ENCODE data around the gene MAGEB17.
"Not testable (repeated sequence)": the region's sequence is repeated elsewhere in the genome, so short reads cannot be mapped to it uniquely, and the experiment has no call there.

MAGEB17 gene

GRCh38 chrX:16171944-16172343, 4.7 kb downstream of the MAGEB17 start:
- H3K9me3 Mint-ChIP-seq, result no peaks in the 10 kb centered on the region
- H3K27me3 Mint-ChIP-seq, result peaks cover 5 to 24% of the 10 kb centered on the region in 2 donors
- H3K4me3 Mint-ChIP-seq, result no peak overlapping the region
- no peaks in the 10 kb centered on the region for H3K4me1 Mint-ChIP-seq (ENCODE audit: low read depth in 2 of 2)
- DNase-seq, result no peak
- H3K36me3 Mint-ChIP-seq (ENCODE audit: insufficient read depth), result no peaks in the 10 kb centered on the region
- H3K27ac Mint-ChIP-seq, result no peak overlapping the region
- ATAC-seq (replicated peaks), result no peak

- Mint-ChIP-seq H3K36me3 (ENCODE audit: insufficient read depth) (no peaks in the 10 kb centered on the region), H3K4me1 (ENCODE audit: low read depth in 2 of 2) (no peaks in the 10 kb centered on the region)
These were observed 5.1 kb downstream of the MAGEB17 start for GRCh38 chrX:16172391-16172790.

GRCh38 chrX:16175329-16176061, 8.2 kb downstream of the MAGEB17 start:
- H3K36me3 Mint-ChIP-seq (ENCODE audit: insufficient read depth), result no peaks in the 10 kb centered on the region
- H3K4me1 Mint-ChIP-seq (ENCODE audit: low read depth in 2 of 2), result no peaks in the 10 kb centered on the region
- ATAC-seq (replicated peaks) (no peak), DNase-seq (no peak)
- H3K4me3 Mint-ChIP-seq, result no peak overlapping the region
- no peak overlapping the region for H3K27ac Mint-ChIP-seq
- H3K27me3 Mint-ChIP-seq, result peaks cover 15 to 25% of the 10 kb centered on the region in 2 donors
- H3K9me3 Mint-ChIP-seq, result no peaks in the 10 kb centered on the region

More at GRCh38 chrX:16172391-16172790, 5.1 kb downstream of the MAGEB17 start:
- ATAC-seq (replicated peaks), result no peak
- Mint-ChIP-seq H3K9me3 (no peaks in the 10 kb centered on the region), H3K4me3 (no peak overlapping the region), H3K27ac (no peak overlapping the region), H3K27me3 (peaks cover 5 to 24% of the 10 kb centered on the region in 2 donors)
- DNase-seq, result no peak

GRCh38 chrX:16177260-16177659, 10.0 kb downstream of the MAGEB17 start:
- Mint-ChIP-seq H3K27ac (no peak overlapping the region), H3K9me3 (no peaks in the 10 kb centered on the region), H3K27me3 (peaks cover 16 to 39% of the 10 kb centered on the region in 2 donors), H3K36me3 (ENCODE audit: insufficient read depth) (no peaks in the 10 kb centered on the region), H3K4me3 (no peak overlapping the region), H3K4me1 (ENCODE audit: low read depth in 2 of 2) (no peaks in the 10 kb centered on the region)
- DNase-seq (no peak), ATAC-seq (replicated peaks) (no peak)

- not testable (repeated sequence) for ATAC-seq (replicated peaks); H3K36me3 Mint-ChIP-seq (ENCODE audit: insufficient read depth); H3K4me1 Mint-ChIP-seq (ENCODE audit: low read depth in 2 of 2)
These were observed 16.6 kb downstream of the MAGEB17 start for GRCh38 chrX:16183843-16184242.

GRCh38 chrX:16185725-16186136, 18.4 kb downstream of the MAGEB17 start:
- H3K36me3 Mint-ChIP-seq (ENCODE audit: insufficient read depth), result no peaks in the 10 kb centered on the region
- H3K4me3 Mint-ChIP-seq, result no peak overlapping the region
- H3K4me1 Mint-ChIP-seq (ENCODE audit: low read depth in 2 of 2), result no peaks in the 10 kb centered on the region
- no peak for DNase-seq
- ATAC-seq (replicated peaks), result no peak
- no peak overlapping the region for H3K27ac Mint-ChIP-seq
- H3K9me3 Mint-ChIP-seq, result no peaks in the 10 kb centered on the region
- peaks cover 5 to 30% of the 10 kb centered on the region in 2 donors for H3K27me3 Mint-ChIP-seq

More at GRCh38 chrX:16183843-16184242, 16.6 kb downstream of the MAGEB17 start:
- peaks cover 12 to 47% of the 10 kb centered on the region in 2 donors for H3K27me3 Mint-ChIP-seq
- H3K27ac Mint-ChIP-seq, H3K9me3 Mint-ChIP-seq, H3K4me3 Mint-ChIP-seq, DNase-seq: not testable (repeated sequence)

GRCh38 chrX:16186380-16187007, 19.2 kb downstream of the MAGEB17 start:
- ATAC-seq (replicated peaks) (no peak), DNase-seq (no peak)
- no peaks in the 10 kb centered on the region for H3K4me1 Mint-ChIP-seq (ENCODE audit: low read depth in 2 of 2)
- H3K36me3 Mint-ChIP-seq (ENCODE audit: insufficient read depth), result no peaks in the 10 kb centered on the region
- peaks cover 6 to 23% of the 10 kb centered on the region in 2 donors for H3K27me3 Mint-ChIP-seq
- H3K4me3 Mint-ChIP-seq, result no peak overlapping the region
- H3K27ac Mint-ChIP-seq, result no peak overlapping the region
- no peaks in the 10 kb centered on the region for H3K9me3 Mint-ChIP-seq

- Mint-ChIP-seq H3K36me3 (ENCODE audit: insufficient read depth) (no peaks in the 10 kb centered on the region), H3K4me1 (ENCODE audit: low read depth in 2 of 2) (no peaks in the 10 kb centered on the region), H3K27me3 (peaks cover 12 to 19% of the 10 kb centered on the region in 2 donors), H3K9me3 (no peaks in the 10 kb centered on the region), H3K4me3 (no peak overlapping the region), H3K27ac (no peak overlapping the region)
- DNase-seq (no peak), ATAC-seq (replicated peaks) (no peak)
These were observed 19.9 kb downstream of the MAGEB17 start for GRCh38 chrX:16187024-16187760.

- Mint-ChIP-seq H3K4me3 (no peak overlapping the region), H3K27me3 (peaks cover 4 to 12% of the 10 kb centered on the region in 2 donors), H3K9me3 (no peaks in the 10 kb centered on the region), H3K36me3 (ENCODE audit: insufficient read depth) (no peaks in the 10 kb centered on the region), H3K4me1 (ENCODE audit: low read depth in 2 of 2) (no peaks in the 10 kb centered on the region), H3K27ac (no peak overlapping the region)
- ATAC-seq (replicated peaks) (no peak), DNase-seq (no peak)
These were observed 21.4 kb downstream of the MAGEB17 start for GRCh38 chrX:16188687-16189086.

GRCh38 chrX:16191605-16192004, 24.3 kb downstream of the MAGEB17 start:
- Mint-ChIP-seq H3K27ac (no peak overlapping the region), H3K9me3 (no peaks in the 10 kb centered on the region), H3K27me3 (peaks cover 0 to 12% of the 10 kb centered on the region in 2 donors), H3K4me3 (no peak overlapping the region), H3K4me1 (ENCODE audit: low read depth in 2 of 2) (no peaks in the 10 kb centered on the region), H3K36me3 (ENCODE audit: insufficient read depth) (no peaks in the 10 kb centered on the region)
- DNase-seq, result no peak
- no peak for ATAC-seq (replicated peaks)

GRCh38 chrX:16196829-16197228, 29.5 kb downstream of the MAGEB17 start:
- H3K9me3 Mint-ChIP-seq, result no peaks in the 10 kb centered on the region
- no peak overlapping the region for H3K4me3 Mint-ChIP-seq
- DNase-seq (no peak), ATAC-seq (replicated peaks) (no peak)
- no peak overlapping the region for H3K27ac Mint-ChIP-seq
- no peaks in the 10 kb centered on the region for H3K36me3 Mint-ChIP-seq (ENCODE audit: insufficient read depth)
- H3K4me1 Mint-ChIP-seq (ENCODE audit: low read depth in 2 of 2), result no peaks in the 10 kb centered on the region
- peaks cover 12 to 14% of the 10 kb centered on the region in 2 donors for H3K27me3 Mint-ChIP-seq

GRCh38 chrX:16199343-16199742, 32.1 kb downstream of the MAGEB17 start:
- no peaks in the 10 kb centered on the region for H3K4me1 Mint-ChIP-seq (ENCODE audit: low read depth in 2 of 2)
- no peak for ATAC-seq (replicated peaks)

GRCh38 chrX:16202943-16203342, 35.7 kb downstream of the MAGEB17 start:
- DNase-seq, result no peak
- Mint-ChIP-seq H3K9me3 (no peaks in the 10 kb centered on the region), H3K27me3 (peaks cover 12 to 16% of the 10 kb centered on the region in 2 donors), H3K36me3 (ENCODE audit: insufficient read depth) (no peaks in the 10 kb centered on the region), H3K4me1 (ENCODE audit: low read depth in 2 of 2) (no peaks in the 10 kb centered on the region), H3K4me3 (no peak overlapping the region), H3K27ac (no peak overlapping the region)
- no peak for ATAC-seq (replicated peaks)

More at GRCh38 chrX:16199343-16199742, 32.1 kb downstream of the MAGEB17 start:
- peaks cover 18 to 22% of the 10 kb centered on the region in 2 donors for H3K27me3 Mint-ChIP-seq
- no peak for DNase-seq
- no peak overlapping the region for H3K4me3 Mint-ChIP-seq
- no peaks in the 10 kb centered on the region for H3K36me3 Mint-ChIP-seq (ENCODE audit: insufficient read depth)
- H3K27ac Mint-ChIP-seq, result no peak overlapping the region
- no peaks in the 10 kb centered on the region for H3K9me3 Mint-ChIP-seq
